H1 (cell line): ENCODE measurements around the gene MRPL40. TPM values are rescaled to one million over a fixed set of nuclear protein-coding genes. Genes with fewer than 3 reads are reported as not detected.
"Not testable (repeated sequence)": the region's sequence is repeated elsewhere in the genome, so short reads cannot be mapped to it uniquely, and the experiment has no call there.

Experiments used
- CTCF ChIA-PET: fragments of 300-600 bp; sonication (Branson Sonifier 250); formaldehyde crosslinking; loops from one replicate; lab custom pipeline; 2021; ENCODE audit not compliant: partially characterized antibody; lab: Charles Lee
- POLR2A ChIA-PET: fragments of 300-600 bp; sonication (Branson Sonifier 250); formaldehyde crosslinking; loops from one replicate; lab custom pipeline; 2021; ENCODE audit warnings: inconsistent platforms; ENCODE audit not compliant: partially characterized antibody; lab: Charles Lee
- DNase-seq, 2 experiments: peaks; one replicate each; pipeline versions ENCODE4 v3.0.0 to v3.0.0-alpha.2; 2010 to 2022; ENCODE audit warnings: low spot score in 2 of 2, low read depth in 1 of 2, mixed read lengths in 1 of 2
- FAIRE-seq: peaks from 2 replicates; lab custom pipeline; 2011; peaks lifted over from hg19 to GRCh38; lab: Jason Lieb, UNC
- H2AFZ ChIP-seq: 2 replicates; pipeline ENCODE4 v1.8.1; 2012; ENCODE audit warnings: low read length, inconsistent platforms
- H2AK5ac ChIP-seq: 2 replicates; pipeline ENCODE4 v1.6.1; 2013; ENCODE audit warnings: low read depth, low read length
- H2BK120ac ChIP-seq: replicated peaks from 2 replicates; pipeline ENCODE3; 2013; ENCODE audit warnings: low read depth, low read length, inconsistent platforms
- H2BK12ac ChIP-seq: 2 replicates; pipeline ENCODE4 v1.6.1; 2013; ENCODE audit warnings: low read depth, low read length
- H2BK15ac ChIP-seq: 2 replicates; pipeline ENCODE4 v1.6.1; 2013; ENCODE audit warnings: low read length
- H2BK20ac ChIP-seq: 2 replicates; pipeline ENCODE4 v1.6.1; 2013; ENCODE audit warnings: low read length
- H2BK5ac ChIP-seq: 2 replicates; pipeline ENCODE4 v1.6.1; 2013; ENCODE audit warnings: low read depth, low read length
- H3K14ac ChIP-seq: 2 replicates; pipeline ENCODE4 v1.6.1; 2013; ENCODE audit warnings: inconsistent platforms; ENCODE audit not compliant: insufficient read length
- H3K18ac ChIP-seq: 2 replicates; pipeline ENCODE4 v1.6.1; 2013; ENCODE audit warnings: low read length; ENCODE audit errors: extremely low read depth
- H3K23ac ChIP-seq: 2 replicates; pipeline ENCODE4 v1.6.1; 2013; ENCODE audit warnings: inconsistent platforms; ENCODE audit not compliant: insufficient read length
- H3K23me2 ChIP-seq: 2 replicates; pipeline ENCODE4 v1.6.1; 2013; ENCODE audit warnings: low read depth, low read length
- H3K27ac ChIP-seq: 2 replicates; pipeline ENCODE4 v1.6.1; 2011; ENCODE audit warnings: low read depth, low read length, inconsistent platforms
- H3K27me3 ChIP-seq, 4 experiments: replicated peaks in 1 of 4; 1 replicate in 1 of 4; 2 replicates in 3 of 4; pipeline versions ENCODE4 v1.6.1 to v1.8.1; 2011 to 2013; ENCODE audit warnings: low read length in 3 of 4, mild to moderate bottlenecking in 3 of 4, inconsistent platforms in 2 of 4, mixed read lengths in 2 of 4, moderate library complexity in 1 of 4; ENCODE audit not compliant: control insufficient read depth in 3 of 4, insufficient read depth in 3 of 4; ENCODE audit errors: extremely low read depth in 1 of 4
- H3K36me3 ChIP-seq, 4 experiments: 2 replicates each; pipeline versions ENCODE4 v1.6.1 to v1.8.1; 2011 to 2013; ENCODE audit warnings: mild to moderate bottlenecking in 4 of 4, low read length in 3 of 4, moderate library complexity in 2 of 4, control low read depth in 1 of 4, inconsistent platforms in 1 of 4; ENCODE audit not compliant: insufficient read depth in 4 of 4, control insufficient read depth in 2 of 4
- H3K4ac ChIP-seq: replicated peaks from 2 replicates; pipeline ENCODE3; 2013; ENCODE audit warnings: low read length, low read depth, mixed read lengths, inconsistent platforms; ENCODE audit not compliant: insufficient read length
- H3K4me1 ChIP-seq, 4 experiments: replicated peaks in 1 of 4; 1 replicate in 1 of 4; 2 replicates in 3 of 4; pipeline versions ENCODE4 v1.6.1 to v1.8.1; 2011 to 2013; ENCODE audit warnings: low read length in 3 of 4, inconsistent platforms in 2 of 4, mixed read lengths in 1 of 4; ENCODE audit not compliant: insufficient read depth in 4 of 4, control insufficient read depth in 3 of 4
- H3K4me2 ChIP-seq, 2 experiments: 2 replicates each; pipeline versions ENCODE4 v1.6.1 to v1.8.1; 2011 to 2013; ENCODE audit warnings: low read depth in 2 of 2, low read length in 2 of 2, control low read depth in 1 of 2, inconsistent platforms in 1 of 2, mild to moderate bottlenecking in 1 of 2; ENCODE audit not compliant: insufficient read depth in 1 of 2
- H3K4me3 ChIP-seq, 4 experiments: fragments of 200-600, 300-600 bp in 1 of 4; sonication (generic), shearing (Covaris generic), sonication (Bioruptor Twin) in 1 of 4; 2 replicates each; pipeline versions ENCODE4 v1.5.1 to v1.8.1; 2011 to 2016; ENCODE audit warnings: low read length in 4 of 4, low read depth in 3 of 4, control low read depth in 2 of 4, inconsistent platforms in 2 of 4, mild to moderate bottlenecking in 2 of 4, mixed read lengths in 1 of 4, moderate library complexity in 1 of 4; ENCODE audit not compliant: insufficient read depth in 2 of 4; ENCODE audit errors: extremely low read depth in 1 of 4
- H3K56ac ChIP-seq: replicated peaks from 2 replicates; pipeline ENCODE3; 2013; ENCODE audit warnings: low read depth, mild to moderate bottlenecking, mixed read lengths, low read length, inconsistent platforms; ENCODE audit not compliant: insufficient read length
- H3K79me1 ChIP-seq: 2 replicates; pipeline ENCODE4 v1.6.1; 2013; ENCODE audit warnings: low read depth, low read length, control low read depth
- H3K79me2 ChIP-seq, 2 experiments: 2 replicates each; pipeline versions ENCODE4 v1.6.1 to v1.8.1; 2012 to 2013; ENCODE audit warnings: low read length in 2 of 2, mild to moderate bottlenecking in 2 of 2, inconsistent platforms in 1 of 2; ENCODE audit not compliant: insufficient read depth in 2 of 2, control insufficient read depth in 1 of 2
- H3K9ac ChIP-seq, 4 experiments: replicated peaks in 1 of 4; 1 replicate in 1 of 4; 2 replicates in 3 of 4; pipeline versions ENCODE4 v1.6.1 to v1.8.1; 2011 to 2013; ENCODE audit warnings: low read depth in 3 of 4, low read length in 3 of 4, control low read depth in 2 of 4, mild to moderate bottlenecking in 2 of 4, moderate library complexity in 2 of 4, inconsistent platforms in 1 of 4; ENCODE audit errors: extremely low read depth in 1 of 4
- H3K9me3 ChIP-seq, 2 experiments: 2 replicates each; pipeline versions ENCODE4 v1.6.1 to v1.8.1; 2012 to 2013; ENCODE audit warnings: mild to moderate bottlenecking in 2 of 2, moderate library complexity in 2 of 2, control low read depth in 1 of 2, inconsistent platforms in 1 of 2, low read depth in 1 of 2, low read length in 1 of 2, mixed read lengths in 1 of 2; ENCODE audit not compliant: insufficient read depth in 2 of 2
- H4K20me1 ChIP-seq, 2 experiments: replicated peaks in 1 of 2; 2 replicates each; pipeline versions ENCODE3 to v1.8.1; 2011 to 2013; ENCODE audit warnings: inconsistent platforms in 2 of 2, low read length in 2 of 2, mild to moderate bottlenecking in 1 of 2; ENCODE audit not compliant: insufficient read depth in 2 of 2, control insufficient read depth in 1 of 2
- H4K5ac ChIP-seq: 2 replicates; pipeline ENCODE4 v1.6.1; 2013; ENCODE audit warnings: low read length, low read depth, mixed read lengths, inconsistent platforms; ENCODE audit not compliant: insufficient read length
- H4K8ac ChIP-seq: 2 replicates; pipeline ENCODE4 v1.8.0; 2013; ENCODE audit warnings: mild to moderate bottlenecking, moderate library complexity, low read length, inconsistent platforms; ENCODE audit not compliant: insufficient read depth; ENCODE audit errors: extremely low read depth
- H4K91ac ChIP-seq: replicated peaks from 2 replicates; pipeline ENCODE3; 2013; ENCODE audit warnings: low read length, mixed read lengths, inconsistent platforms; ENCODE audit not compliant: insufficient read length
- WGBS, 2 experiments: shearing (Covaris generic) in 1 of 2; methylation state at CpG; one replicate each; pipeline versions ENCODE4 v1.1.6 to v1.1.7; 2013 to 2015; ENCODE audit warnings: low lambda C conversion rate in 2 of 2, mixed read lengths in 2 of 2, inconsistent platforms in 1 of 2, low coverage in 1 of 2, missing lambda C conversion rate in 1 of 2; ENCODE audit not compliant: insufficient replicate concordance in 2 of 2, insufficient coverage in 1 of 2, insufficient read length in 1 of 2; ENCODE audit errors: extremely low coverage in 1 of 2, missing lambda C conversion rate in 1 of 2; 5-methylcytosine and 5-hydroxymethylcytosine counted together
- polyA plus RNA-seq, 7 experiments: library from polyadenylated mRNA; depleted of rRNA in 3 of 7; stranded (reverse) in 5 of 7; unstranded in 2 of 7; fragments of >200 nt in 5 of 7; fragments of 200-250 nt in 2 of 7; gene quantifications; 1 replicate in 5 of 7; 2 replicates in 1 of 7; 4 replicates in 1 of 7; pipeline versions ENCODE4 v1.2.1 to v1.2.3, GENCODE V29; 2011 to 2013; ENCODE audit warnings: missing spikeins in 2 of 7, mixed read lengths in 2 of 7
- total RNA-seq: library from RNA; stranded (reverse); fragmentation: NEBNext Ultra II Directional; extraction: Animal tissue kit (Norgen Biotek cat#: 25700); gene quantifications from 2 replicates; pipeline ENCODE4 v1.2.1, GENCODE V29; 2021

MRPL40 gene
- total and polyA plus RNA-seq, 2 of the 8 experiments (the other 6 are each of a cell fraction or from before 2014, with no cell fraction given): 12.4 to 14.5 TPM

DNA sequence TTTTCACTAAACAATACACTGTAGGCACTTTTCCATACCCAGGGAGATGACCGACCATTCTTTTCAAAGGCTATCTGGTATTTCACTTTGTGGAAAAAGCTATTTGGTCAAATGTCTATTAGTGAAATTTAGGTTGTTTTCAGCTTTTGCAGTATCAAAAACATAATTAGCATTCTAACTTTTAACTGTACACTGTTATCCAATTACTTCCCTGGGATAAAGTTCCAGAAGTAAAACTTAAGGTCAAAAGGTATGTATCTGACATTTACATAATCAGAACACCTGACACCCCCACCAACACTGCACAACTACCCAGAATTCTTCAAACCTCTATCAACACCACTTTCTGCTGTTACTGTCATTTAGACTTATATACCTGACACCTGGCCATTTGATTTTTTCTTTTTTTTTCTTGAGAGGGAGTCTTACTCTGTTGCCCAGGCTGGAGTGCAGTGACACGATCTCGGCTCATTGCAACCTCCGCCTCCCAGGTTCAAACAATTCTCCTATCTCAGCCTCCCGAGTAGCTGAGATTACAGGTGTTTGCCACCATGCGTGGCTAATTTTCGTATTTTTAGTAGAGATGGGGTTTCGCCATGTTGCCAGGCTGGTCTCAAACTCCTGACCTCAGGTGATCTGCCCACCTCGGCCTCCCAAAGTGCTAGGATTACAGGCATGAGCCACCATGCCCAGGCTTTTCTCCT, 13.1 kb downstream of the MRPL40 start:
- WGBS, 2 experiments: 90% methylated on average over 7 of the region's 9 CpGs; no CpG with 5 or more reads in 1 of the 2 experiments
- H3K14ac ChIP-seq, H2BK5ac ChIP-seq, H3K23me2 ChIP-seq, H3K23ac ChIP-seq, H3K18ac ChIP-seq, H3K79me1 ChIP-seq, H3K56ac ChIP-seq, H2BK12ac ChIP-seq, H2BK120ac ChIP-seq, DNase-seq, H3K4me2 ChIP-seq, H4K8ac ChIP-seq, H3K4me3 ChIP-seq, H3K36me3 ChIP-seq, H3K4me1 ChIP-seq, H2AFZ ChIP-seq, H3K4ac ChIP-seq, H4K91ac ChIP-seq, FAIRE-seq, H3K27ac ChIP-seq, H2BK20ac ChIP-seq, H3K9ac ChIP-seq, H2AK5ac ChIP-seq, H3K27me3 ChIP-seq, H2BK15ac ChIP-seq, H3K9me3 ChIP-seq, H4K5ac ChIP-seq: not testable (repeated sequence)
- Histone ChIP-seq H4K20me1 (peaks cover 21 to 42% of the 10 kb centered on the region in 2 experiments), H3K79me2 (peaks cover 3 to 37% of the 10 kb centered on the region in 2 experiments; a peak in 3 of 4 replicates)
- POLR2A ChIA-PET: interaction anchor here (1.1 to 6.7 kb wide), 5 partner anchors 8 to 34 kb away, joined by 3 to 127 read pairs (median 7); partner anchors contain the start of genes CDC45, HIRA and MRPL40
- CTCF ChIA-PET: interaction anchor here (0.6 to 1.5 kb wide), 2 partner anchors 28 to 141 kb away, joined by 3 to 5 read pairs; no protein-coding TSS in a partner anchor
